ENCODE measurements around the gene BTBD9. TPM values are rescaled to one million over a fixed set of nuclear protein-coding genes. Genes with fewer than 3 reads are reported as not detected.
A peak's percentile ranks its signal among the peaks of the same experiment; 100 is the strongest.

BTBD9 gene
- total RNA-seq, 1 donor = 25.3 TPM

DNA sequence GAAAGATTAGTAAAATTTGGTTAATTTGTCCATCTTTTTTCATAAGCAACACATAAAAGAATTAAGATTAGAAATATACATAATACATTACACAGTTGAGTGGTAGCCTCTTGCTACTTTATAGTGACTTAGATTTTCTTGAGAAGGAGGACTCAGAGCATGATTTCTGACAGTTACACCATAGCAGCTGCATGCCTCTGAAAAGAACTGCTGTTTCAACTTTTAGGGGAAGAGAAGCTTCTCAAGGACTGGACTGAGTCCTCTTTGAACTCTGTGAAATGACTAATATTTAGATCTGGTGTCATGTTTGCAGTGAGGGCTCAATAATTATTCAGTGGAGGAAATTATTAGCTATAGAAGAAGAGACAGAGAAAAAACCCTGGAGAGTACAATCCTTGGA lies 272.5 kb downstream of the BTBD9 start:
- Histone ChIP-seq H3K4me1 (ENCODE audit: insufficient read depth, low read length) (peaks cover 12% of the 10 kb centered on the region), H3K27ac (ENCODE audit: low read depth, low read length) (no peak overlapping the region), H3K9me3 (ENCODE audit: low read depth, low read length) (no peaks in the 10 kb centered on the region), H3K4me3 (ENCODE audit: insufficient read depth, low read length) (no peak overlapping the region), H4K20me1 (ENCODE audit: insufficient read depth, low read length) (no peaks in the 10 kb centered on the region), H3K4me2 (ENCODE audit: insufficient read depth, low read length) (no peak overlapping the region), H3K79me2 (ENCODE audit: insufficient read depth, low read length) (no peaks in the 10 kb centered on the region), H3K27me3 (ENCODE audit: insufficient read depth, low read length) (no peaks in the 10 kb centered on the region), H3K36me3 (ENCODE audit: insufficient read depth, low read length) (no peaks in the 10 kb centered on the region), H2AFZ (ENCODE audit: low read length) (no peak overlapping the region)
- TF ChIP-seq CTCF (IDR thresholded peaks at IDR 0.05; ENCODE audit: extremely low read depth, low read depth, low read length) = no peak
- DNase-seq (ENCODE audit: insufficient read length, low spot score, missing footprints) = no peak

GRCh38 chr6:38366234-38366633 lies 273.5 kb downstream of the BTBD9 start:
- Histone ChIP-seq H3K36me3 (ENCODE audit: insufficient read depth, low read length) (no peaks in the 10 kb centered on the region), H3K4me2 (ENCODE audit: insufficient read depth, low read length) (no peak overlapping the region)
- TF ChIP-seq CTCF (IDR thresholded peaks at IDR 0.05; ENCODE audit: extremely low read depth, low read depth, low read length) = no peak

GRCh38 chr6:38364775-38365174 lies 275.0 kb downstream of the BTBD9 start:
- H2AFZ ChIP-seq (ENCODE audit: low read length) = no peak overlapping the region
- H3K9me3 ChIP-seq (ENCODE audit: low read depth, low read length) = no peaks in the 10 kb centered on the region
- no peaks in the 10 kb centered on the region for H4K20me1 ChIP-seq (ENCODE audit: insufficient read depth, low read length)
- H3K27ac ChIP-seq (ENCODE audit: low read depth, low read length) = no peak overlapping the region
- H3K4me1 ChIP-seq (ENCODE audit: insufficient read depth, low read length) = peaks cover 12% of the 10 kb centered on the region
- no peak overlapping the region for H3K4me3 ChIP-seq (ENCODE audit: insufficient read depth, low read length)
- H3K4me2 ChIP-seq (ENCODE audit: insufficient read depth, low read length) = no peak overlapping the region
- DNase-seq (ENCODE audit: insufficient read length, low spot score, missing footprints) = no peak
- no peak for TF ChIP-seq CTCF (IDR thresholded peaks at IDR 0.05; ENCODE audit: extremely low read depth, low read depth, low read length)
- no peaks in the 10 kb centered on the region for H3K79me2 ChIP-seq (ENCODE audit: insufficient read depth, low read length)
- no peaks in the 10 kb centered on the region for H3K36me3 ChIP-seq (ENCODE audit: insufficient read depth, low read length)
- no peaks in the 10 kb centered on the region for H3K27me3 ChIP-seq (ENCODE audit: insufficient read depth, low read length)

More at GRCh38 chr6:38366234-38366633, 273.5 kb downstream of the BTBD9 start:
- Histone ChIP-seq H3K79me2 (ENCODE audit: insufficient read depth, low read length) (no peaks in the 10 kb centered on the region), H3K27ac (ENCODE audit: low read depth, low read length) (no peak overlapping the region), H4K20me1 (ENCODE audit: insufficient read depth, low read length) (no peaks in the 10 kb centered on the region), H3K27me3 (ENCODE audit: insufficient read depth, low read length) (no peaks in the 10 kb centered on the region), H3K4me3 (ENCODE audit: insufficient read depth, low read length) (no peak overlapping the region), H3K9me3 (ENCODE audit: low read depth, low read length) (no peaks in the 10 kb centered on the region), H3K4me1 (ENCODE audit: insufficient read depth, low read length) (peaks cover 12% of the 10 kb centered on the region), H2AFZ (ENCODE audit: low read length) (no peak overlapping the region)
- DNase-seq (ENCODE audit: insufficient read length, low spot score, missing footprints) = no peak

DNA sequence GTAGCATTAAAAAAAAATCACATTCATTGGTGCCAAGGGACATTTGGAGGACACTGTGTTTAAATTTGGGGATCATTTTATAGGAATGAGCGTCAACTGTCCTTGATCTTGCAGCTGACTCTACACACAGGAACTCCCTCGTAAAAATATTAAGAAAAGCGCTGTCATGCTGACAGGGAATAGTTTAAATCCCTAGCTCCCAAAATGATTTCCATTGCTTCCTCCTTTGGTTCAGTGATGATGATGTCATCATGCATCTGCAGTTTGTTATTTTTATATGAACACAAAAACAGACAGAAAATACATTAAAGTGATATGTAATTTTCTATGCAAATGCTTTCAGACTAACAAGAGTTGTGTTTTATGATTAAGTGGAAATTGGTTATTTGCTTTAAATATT lies 275.6 kb downstream of the BTBD9 start:
- Histone ChIP-seq H4K20me1 (ENCODE audit: insufficient read depth, low read length) (no peaks in the 10 kb centered on the region), H3K27ac (ENCODE audit: low read depth, low read length) (peak overlapping the region; percentile 50), H3K4me2 (ENCODE audit: insufficient read depth, low read length) (no peak overlapping the region), H3K27me3 (ENCODE audit: insufficient read depth, low read length) (no peaks in the 10 kb centered on the region), H3K4me1 (ENCODE audit: insufficient read depth, low read length) (peaks cover 12% of the 10 kb centered on the region), H2AFZ (ENCODE audit: low read length) (no peak overlapping the region), H3K79me2 (ENCODE audit: insufficient read depth, low read length) (no peaks in the 10 kb centered on the region), H3K9me3 (ENCODE audit: low read depth, low read length) (no peaks in the 10 kb centered on the region), H3K36me3 (ENCODE audit: insufficient read depth, low read length) (no peaks in the 10 kb centered on the region), H3K4me3 (ENCODE audit: insufficient read depth, low read length) (no peak overlapping the region)
- peak; percentile 89 for DNase-seq (ENCODE audit: insufficient read length, low spot score, missing footprints)
- TF ChIP-seq CTCF (IDR thresholded peaks at IDR 0.05; ENCODE audit: extremely low read depth, low read depth, low read length) = no peak

All from osteoblast (primary cell).